ENCODE results near the gene FAM193A.
"Not testable (repeated sequence)": the region's sequence is repeated elsewhere in the genome, so short reads cannot be mapped to it uniquely, and the experiment has no call there.

The FAM193A gene

GRCh38 chr4:2515830-2516550, 20.5 kb upstream of the FAM193A start:
- Histone ChIP-seq H3K36me3 (peaks cover 85% of the 10 kb centered on the region), H3K4me3 (no peak overlapping the region)

GRCh38 chr4:2516635-2517034, 19.8 kb upstream of the FAM193A start:
- Histone ChIP-seq H3K4me1 (peaks cover 6% of the 10 kb centered on the region), H3K9me3 (no peaks in the 10 kb centered on the region), H4K20me1 (peaks cover 53% of the 10 kb centered on the region), H3K4me2 (no peak overlapping the region), H3K27ac (no peak overlapping the region), H3K27me3 (no peaks in the 10 kb centered on the region), H3K36me3 (peaks cover 82% of the 10 kb centered on the region), H3K9ac (no peak overlapping the region), H3K4me3 (no peak overlapping the region)
- no peak for TF ChIP-seq Cebpa-rat (IDR thresholded peaks at IDR 0.05)

More at GRCh38 chr4:2515830-2516550, 20.5 kb upstream of the FAM193A start:
- H3K9ac ChIP-seq, result peak overlapping the region; percentile 46; the same call in 1 of the 2 replicates
- H4K20me1 ChIP-seq, result peaks cover 60% of the 10 kb centered on the region
- H3K4me1 ChIP-seq, result peaks cover 11% of the 10 kb centered on the region
- peak overlapping the region; percentile 16; the same call in 1 of the 2 replicates for H3K27ac ChIP-seq
- no peaks in the 10 kb centered on the region for H3K9me3 ChIP-seq
- no peak overlapping the region for H3K4me2 ChIP-seq
- TF ChIP-seq Cebpa-rat (IDR thresholded peaks at IDR 0.05), result no peak
- no peaks in the 10 kb centered on the region for H3K27me3 ChIP-seq

DNA sequence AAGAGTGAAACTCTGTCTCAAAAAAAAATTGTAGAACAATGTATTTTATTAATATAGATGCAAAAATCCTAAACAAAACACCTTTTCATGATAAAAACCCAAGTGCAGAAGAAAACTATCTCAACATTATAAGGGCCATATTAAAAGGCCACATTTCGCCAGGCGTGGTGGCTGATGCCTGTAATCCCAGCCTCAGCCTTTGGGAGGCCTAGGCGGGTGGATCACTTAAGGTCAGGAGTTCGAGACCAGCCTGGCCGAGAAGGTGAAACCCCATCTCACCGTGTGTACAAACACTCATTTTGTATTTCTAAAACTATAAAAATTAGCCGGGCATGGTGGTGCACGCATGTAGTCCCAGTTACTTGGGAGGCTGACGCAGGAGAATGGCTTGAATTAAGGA, 9.9 kb upstream of the FAM193A start:
- Histone ChIP-seq H3K36me3 (no peaks in the 10 kb centered on the region), H3K4me1 (no peaks in the 10 kb centered on the region), H3K27me3 (no peaks in the 10 kb centered on the region), H4K20me1 (no peaks in the 10 kb centered on the region), H3K4me2 (no peak overlapping the region), H3K27ac (no peak overlapping the region), H3K4me3 (no peak overlapping the region), H3K9ac (no peak overlapping the region), H3K9me3 (no peaks in the 10 kb centered on the region)
- no peak for TF ChIP-seq Cebpa-rat (IDR thresholded peaks at IDR 0.05)

DNA sequence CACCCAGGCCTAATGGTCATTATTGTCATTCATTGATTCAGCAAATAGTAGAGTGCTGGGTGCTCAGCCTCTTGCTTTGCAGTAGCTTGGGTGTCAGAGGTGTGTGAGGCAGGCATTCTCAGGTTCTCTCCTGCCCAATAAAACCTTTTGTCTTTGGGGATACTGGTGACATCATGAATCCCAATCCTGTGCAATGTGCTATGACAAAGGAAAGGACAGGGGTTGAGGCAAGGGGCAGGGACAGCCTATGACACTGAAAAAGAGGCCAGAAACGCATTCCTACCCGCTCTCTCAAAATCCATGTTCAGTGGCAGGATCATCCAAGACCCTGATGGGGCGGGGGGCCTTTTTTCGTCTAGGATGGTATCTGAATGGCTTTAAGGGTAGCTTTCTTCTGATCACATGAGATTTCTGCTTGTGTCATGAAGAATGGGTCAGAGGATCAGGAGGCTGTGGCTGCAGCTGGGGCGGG, 1.5 kb upstream of the FAM193A start:
- Histone ChIP-seq H3K4me3 (peak overlapping the region; percentile 87), H3K9me3 (no peaks in the 10 kb centered on the region), H3K36me3 (peaks cover 12% of the 10 kb centered on the region; the same call in 1 of the 2 replicates), H3K4me1 (peaks cover 34% of the 10 kb centered on the region), H3K27me3 (no peaks in the 10 kb centered on the region), H3K27ac (peak overlapping the region; percentile 98), H4K20me1 (peaks cover 31% of the 10 kb centered on the region), H3K9ac (peak overlapping the region; percentile 98), H3K4me2 (peak overlapping the region; percentile 94)
- TF ChIP-seq Cebpa-rat (IDR thresholded peaks at IDR 0.05), result no peak

- Histone ChIP-seq H3K4me2 (peak overlapping the region; percentile 94), H3K27me3 (no peaks in the 10 kb centered on the region), H3K9ac (peak overlapping the region; percentile 98), H4K20me1 (peaks cover 38% of the 10 kb centered on the region), H3K4me3 (peak overlapping the region; percentile 87), H3K4me1 (peaks cover 34% of the 10 kb centered on the region), H3K9me3 (no peaks in the 10 kb centered on the region), H3K27ac (peak overlapping the region; percentile 98), H3K36me3 (peaks cover 14% of the 10 kb centered on the region)
- TF ChIP-seq Cebpa-rat (IDR thresholded peaks at IDR 0.05), result no peak
These were observed 863 bp upstream of the FAM193A start for GRCh38 chr4:2535376-2536192.

- Histone ChIP-seq H3K36me3 (peaks cover 27% of the 10 kb centered on the region), H3K9me3 (no peaks in the 10 kb centered on the region), H3K4me2 (peak overlapping the region; percentile 93), H3K27ac (peak overlapping the region; percentile 93), H3K4me3 (peak overlapping the region; percentile 93), H3K4me1 (peaks cover 34% of the 10 kb centered on the region), H3K9ac (peak overlapping the region; percentile 94), H3K27me3 (no peaks in the 10 kb centered on the region), H4K20me1 (peaks cover 54% of the 10 kb centered on the region)
- TF ChIP-seq Cebpa-rat (IDR thresholded peaks at IDR 0.05), result no peak
These were observed 774 bp downstream of the FAM193A start for GRCh38 chr4:2537011-2537830.

GRCh38 chr4:2543580-2544191, 7.2 kb downstream of the FAM193A start:
- H3K27me3 ChIP-seq, H3K9ac ChIP-seq, H3K27ac ChIP-seq, H3K4me2 ChIP-seq, H3K4me3 ChIP-seq: not testable (repeated sequence)
- H3K4me1 ChIP-seq, result peaks cover 23% of the 10 kb centered on the region
- peaks cover 16% of the 10 kb centered on the region; the same call in 1 of the 2 replicates for H3K9me3 ChIP-seq
- peaks cover 100% of the 10 kb centered on the region for H4K20me1 ChIP-seq
- H3K36me3 ChIP-seq, result peaks cover 77% of the 10 kb centered on the region

GRCh38 chr4:2545321-2546013, 9.0 kb downstream of the FAM193A start:
- H3K4me1 ChIP-seq, result peaks cover 10% of the 10 kb centered on the region; the same call in 1 of the 2 replicates
- no peak for TF ChIP-seq Cebpa-rat (IDR thresholded peaks at IDR 0.05)
- no peak overlapping the region for H3K27ac ChIP-seq
- H3K4me2 ChIP-seq, result no peak overlapping the region
- no peaks in the 10 kb centered on the region for H3K27me3 ChIP-seq
- peaks cover 100% of the 10 kb centered on the region for H4K20me1 ChIP-seq
- peaks cover 64% of the 10 kb centered on the region for H3K36me3 ChIP-seq
- no peak overlapping the region for H3K4me3 ChIP-seq
- peaks cover 16% of the 10 kb centered on the region; the same call in 1 of the 2 replicates for H3K9me3 ChIP-seq
- H3K9ac ChIP-seq, result no peak overlapping the region

Data from BLaER1 (cell line).